ENCODE data around the gene FBLN7.

- TF ChIP-seq CTCF (IDR thresholded peaks at IDR 0.05; ENCODE audit: poor library complexity): no peak
- TF ChIP-seq EZH2 (IDR thresholded peaks at IDR 0.05; ENCODE audit: borderline replicate concordance): no peak
- TF ChIP-seq EZH2phosphoT487 (IDR thresholded peaks at IDR 0.05; ENCODE audit: low read depth, severe bottlenecking, unreplicated experiment): no peak
These were observed 42.1 kb upstream of the FBLN7 start for GRCh38 chr2:112096098-112096497.

Measured in hepatocyte (in vitro differentiated cells).